ENCODE results near the gene CDT1.

DNA sequence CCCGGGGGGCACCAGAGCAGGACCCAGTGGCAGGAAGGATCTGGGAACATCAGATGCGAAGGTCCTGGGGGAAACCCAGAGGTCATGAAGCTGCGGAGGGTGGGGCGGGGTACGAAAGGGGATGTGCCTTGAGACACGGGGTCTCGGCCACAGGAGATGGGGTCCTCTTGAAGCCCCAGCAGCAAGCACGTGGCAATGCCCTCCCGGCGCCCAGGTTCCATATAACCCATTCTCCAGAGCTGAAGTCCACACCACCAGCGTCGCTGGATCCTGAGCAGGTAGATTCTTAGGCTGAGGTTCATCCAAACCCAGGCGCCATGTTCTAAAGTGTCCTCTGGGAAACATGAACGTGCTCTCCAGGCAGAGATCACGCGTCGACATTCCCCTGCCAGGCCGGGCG, 39.5 kb upstream of the CDT1 start:
- TF ChIP-seq, protein P1, sequence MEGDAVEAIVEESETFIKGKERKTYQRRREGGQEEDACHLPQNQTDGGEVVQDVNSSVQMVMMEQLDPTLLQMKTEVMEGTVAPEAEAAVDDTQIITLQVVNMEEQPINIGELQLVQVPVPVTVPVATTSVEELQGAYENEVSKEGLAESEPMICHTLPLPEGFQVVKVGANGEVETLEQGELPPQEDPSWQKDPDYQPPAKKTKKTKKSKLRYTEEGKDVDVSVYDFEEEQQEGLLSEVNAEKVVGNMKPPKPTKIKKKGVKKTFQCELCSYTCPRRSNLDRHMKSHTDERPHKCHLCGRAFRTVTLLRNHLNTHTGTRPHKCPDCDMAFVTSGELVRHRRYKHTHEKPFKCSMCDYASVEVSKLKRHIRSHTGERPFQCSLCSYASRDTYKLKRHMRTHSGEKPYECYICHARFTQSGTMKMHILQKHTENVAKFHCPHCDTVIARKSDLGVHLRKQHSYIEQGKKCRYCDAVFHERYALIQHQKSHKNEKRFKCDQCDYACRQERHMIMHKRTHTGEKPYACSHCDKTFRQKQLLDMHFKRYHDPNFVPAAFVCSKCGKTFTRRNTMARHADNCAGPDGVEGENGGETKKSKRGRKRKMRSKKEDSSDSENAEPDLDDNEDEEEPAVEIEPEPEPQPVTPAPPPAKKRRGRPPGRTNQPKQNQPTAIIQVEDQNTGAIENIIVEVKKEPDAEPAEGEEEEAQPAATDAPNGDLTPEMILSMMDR (IDR thresholded peaks at IDR 0.05) = no peak
- no peak for TF ChIP-seq POLR2A (IDR thresholded peaks at IDR 0.05)
